ENCODE data around the gene MAGI1.

Gene MAGI1

GRCh38 chr3:65689436-65689835 is 349.3 kb downstream of the MAGI1 start:
- DNase-seq: no peak

- DNase-seq: no peak
These were observed 351.0 kb downstream of the MAGI1 start for GRCh38 chr3:65687741-65688140.

- DNase-seq: no peak
These were observed 353.0 kb downstream of the MAGI1 start for GRCh38 chr3:65685621-65686235.

- DNase-seq: no peak
These were observed 360.2 kb downstream of the MAGI1 start for GRCh38 chr3:65678516-65678915.

GRCh38 chr3:65677486-65678010 is 361.2 kb downstream of the MAGI1 start:
- no peak for DNase-seq

GRCh38 chr3:65676580-65676979 is 362.1 kb downstream of the MAGI1 start:
- DNase-seq: no peak

GRCh38 chr3:65675011-65675410 is 363.7 kb downstream of the MAGI1 start:
- no peak for DNase-seq

- DNase-seq: no peak
These were observed 364.5 kb downstream of the MAGI1 start for GRCh38 chr3:65674226-65674625.

GRCh38 chr3:65672871-65673815 is 365.6 kb downstream of the MAGI1 start:
- DNase-seq: no peak

GRCh38 chr3:65672061-65672460 is 366.7 kb downstream of the MAGI1 start:
- no peak for DNase-seq

GRCh38 chr3:65671004-65671403 is 367.7 kb downstream of the MAGI1 start:
- DNase-seq: no peak

GRCh38 chr3:65669163-65669875 is 369.4 kb downstream of the MAGI1 start:
- no peak for DNase-seq

- no peak for DNase-seq
These were observed 370.8 kb downstream of the MAGI1 start for GRCh38 chr3:65667963-65668362.

GRCh38 chr3:65666448-65667091 is 372.1 kb downstream of the MAGI1 start:
- DNase-seq: no peak

- DNase-seq: no peak
These were observed 372.8 kb downstream of the MAGI1 start for GRCh38 chr3:65665915-65666314.

- no peak for DNase-seq
These were observed 373.8 kb downstream of the MAGI1 start for GRCh38 chr3:65664931-65665330.

- DNase-seq: no peak
These were observed 374.3 kb downstream of the MAGI1 start for GRCh38 chr3:65664446-65664845.

- DNase-seq: no peak
These were observed 376.6 kb downstream of the MAGI1 start for GRCh38 chr3:65662095-65662494.

GRCh38 chr3:65660000-65660598 is 378.6 kb downstream of the MAGI1 start:
- no peak for DNase-seq

- no peak for DNase-seq
These were observed 379.3 kb downstream of the MAGI1 start for GRCh38 chr3:65659396-65659795.

GRCh38 chr3:65658401-65658800 is 380.3 kb downstream of the MAGI1 start:
- DNase-seq: no peak

- no peak for DNase-seq
These were observed 383.7 kb downstream of the MAGI1 start for GRCh38 chr3:65655061-65655460.

Data from stimulated activated CD4-positive, alpha-beta T cell treated with anti-CD3 and anti-CD28 coated beads, Interleukin-4, amount 100 ng/mL, for 4 hours (primary cell).